ENCODE results near the gene MYBL2.

The MYBL2 gene

GRCh38 chr20:43721429-43722152, 54.7 kb downstream of the MYBL2 start:
- in situ Hi-C loops (cut with HindIII; ENCODE audit: low sequenced_read_pairs) = no loop called here

GRCh38 chr20:43722153-43722505, 55.2 kb downstream of the MYBL2 start:
- in situ Hi-C loops (cut with HindIII; ENCODE audit: low sequenced_read_pairs) = no loop called here

GRCh38 chr20:43723186-43723585, 56.3 kb downstream of the MYBL2 start:
- in situ Hi-C loops (cut with HindIII; ENCODE audit: low sequenced_read_pairs) = no loop called here

GRCh38 chr20:43723735-43724134, 56.8 kb downstream of the MYBL2 start:
- in situ Hi-C loops (cut with HindIII; ENCODE audit: low sequenced_read_pairs) = no loop called here

- in situ Hi-C loops (cut with HindIII; ENCODE audit: low sequenced_read_pairs) = no loop called here
These were observed 57.5 kb downstream of the MYBL2 start for GRCh38 chr20:43724383-43724782.

- in situ Hi-C loops (cut with HindIII; ENCODE audit: low sequenced_read_pairs) = no loop called here
These were observed 58.8 kb downstream of the MYBL2 start for GRCh38 chr20:43725666-43726065.

GRCh38 chr20:43726333-43726732, 59.4 kb downstream of the MYBL2 start:
- in situ Hi-C loops (cut with HindIII; ENCODE audit: low sequenced_read_pairs) = no loop called here

GRCh38 chr20:43726811-43727338, 60.0 kb downstream of the MYBL2 start, which contains the start of gene GTSF1L:
GTSF1L (minus strand) TSS chr20:43727002; CDS start chr20:43726694, 308 bp downstream.
- in situ Hi-C loops (cut with HindIII; ENCODE audit: low sequenced_read_pairs) = no loop called here

GRCh38 chr20:43727980-43728590, 61.2 kb downstream of the MYBL2 start:
- in situ Hi-C loops (cut with HindIII; ENCODE audit: low sequenced_read_pairs) = no loop called here

- in situ Hi-C loops (cut with HindIII; ENCODE audit: low sequenced_read_pairs) = no loop called here
These were observed 61.9 kb downstream of the MYBL2 start for GRCh38 chr20:43728686-43729255.

- in situ Hi-C loops (cut with HindIII; ENCODE audit: low sequenced_read_pairs) = no loop called here
These were observed 64.6 kb downstream of the MYBL2 start for GRCh38 chr20:43731469-43731868.

GRCh38 chr20:43731927-43732326, 65.0 kb downstream of the MYBL2 start:
- in situ Hi-C loops (cut with HindIII; ENCODE audit: low sequenced_read_pairs) = no loop called here

- in situ Hi-C loops (cut with HindIII; ENCODE audit: low sequenced_read_pairs) = no loop called here
These were observed 69.8 kb downstream of the MYBL2 start for GRCh38 chr20:43736588-43737158.

- in situ Hi-C loops (cut with HindIII; ENCODE audit: low sequenced_read_pairs) = no loop called here
These were observed 71.0 kb downstream of the MYBL2 start for GRCh38 chr20:43737925-43738324.

GRCh38 chr20:43739148-43739749, 72.3 kb downstream of the MYBL2 start:
- in situ Hi-C loops (cut with HindIII; ENCODE audit: low sequenced_read_pairs) = no loop called here

GRCh38 chr20:43740642-43741041, 73.7 kb downstream of the MYBL2 start:
- in situ Hi-C loops (cut with HindIII; ENCODE audit: low sequenced_read_pairs) = no loop called here

- in situ Hi-C loops (cut with HindIII; ENCODE audit: low sequenced_read_pairs) = no loop called here
These were observed 77.3 kb downstream of the MYBL2 start for GRCh38 chr20:43744151-43744611.

- in situ Hi-C loops (cut with HindIII; ENCODE audit: low sequenced_read_pairs) = no loop called here
These were observed 78.2 kb downstream of the MYBL2 start for GRCh38 chr20:43744966-43745730.

GRCh38 chr20:43746344-43747137, 79.6 kb downstream of the MYBL2 start:
- in situ Hi-C loops (cut with HindIII; ENCODE audit: low sequenced_read_pairs) = no loop called here

GRCh38 chr20:43748274-43748673, 81.4 kb downstream of the MYBL2 start:
- in situ Hi-C loops (cut with HindIII; ENCODE audit: low sequenced_read_pairs) = no loop called here
